Neuron (in vitro differentiated cells): ENCODE measurements around the gene INSYN1.
A peak's percentile ranks its signal among the peaks of the same experiment; 100 is the strongest.

ENCODE experiments used
- H2AFZ ChIP-seq: one replicate; pipeline ENCODE4 v1.6.1; 2013; ENCODE audit warnings: low read depth, mild to moderate bottlenecking, inconsistent platforms, low read length, moderate library complexity
- H3K27me3 ChIP-seq: one replicate; pipeline ENCODE4 v1.6.1; 2013; ENCODE audit warnings: low read length; ENCODE audit not compliant: insufficient read depth
- H3K36me3 ChIP-seq: one replicate; pipeline ENCODE4 v1.6.1; 2013; ENCODE audit warnings: low read length; ENCODE audit not compliant: insufficient read depth
- H3K4me1 ChIP-seq: one replicate; pipeline ENCODE4 v1.6.1; 2013; ENCODE audit warnings: low read length; ENCODE audit not compliant: insufficient read depth
- H3K4me3 ChIP-seq: 2 replicates; pipeline ENCODE4 v1.5.1; 2013; ENCODE audit warnings: mild to moderate bottlenecking, low read length, moderate library complexity
- H3K9me3 ChIP-seq: one replicate; pipeline ENCODE4 v1.6.1; 2013; ENCODE audit warnings: low read length

INSYN1 gene

DNA sequence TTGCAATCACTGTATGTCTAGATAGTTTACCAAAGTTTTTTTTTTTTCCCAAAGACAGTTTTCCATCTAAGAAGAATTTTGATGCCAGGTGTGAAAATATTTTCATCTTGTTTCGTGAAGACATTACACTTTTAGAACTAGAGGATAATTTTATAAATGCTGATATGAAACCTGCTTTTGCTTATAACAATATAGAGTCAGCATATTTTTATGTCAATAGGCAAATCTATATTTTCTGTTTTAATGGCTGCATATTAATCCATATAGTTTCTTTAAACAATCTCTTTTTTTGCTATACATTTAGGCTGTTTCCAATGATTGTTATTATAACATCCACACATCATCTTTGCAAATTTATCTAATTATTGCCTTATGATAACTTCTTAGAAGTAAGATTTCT, 12.6 kb upstream of the INSYN1 start:
- Histone ChIP-seq H3K4me3 (no peak overlapping the region), H2AFZ (no peak overlapping the region), H3K27me3 (peaks cover 12% of the 10 kb centered on the region), H3K9me3 (peaks cover 2% of the 10 kb centered on the region), H3K4me1 (peaks cover 6% of the 10 kb centered on the region), H3K36me3 (no peaks in the 10 kb centered on the region)

GRCh38 chr15:73763931-73764330, 10.8 kb upstream of the INSYN1 start:
- Histone ChIP-seq H3K4me3 (no peak overlapping the region), H3K36me3 (no peaks in the 10 kb centered on the region), H2AFZ (no peak overlapping the region), H3K27me3 (peaks cover 27% of the 10 kb centered on the region), H3K4me1 (peaks cover 6% of the 10 kb centered on the region), H3K9me3 (peaks cover 2% of the 10 kb centered on the region)

- no peaks in the 10 kb centered on the region for H3K9me3 ChIP-seq
Observed at GRCh38 chr15:73760330-73761329, 7.5 kb upstream of the INSYN1 start.

DNA sequence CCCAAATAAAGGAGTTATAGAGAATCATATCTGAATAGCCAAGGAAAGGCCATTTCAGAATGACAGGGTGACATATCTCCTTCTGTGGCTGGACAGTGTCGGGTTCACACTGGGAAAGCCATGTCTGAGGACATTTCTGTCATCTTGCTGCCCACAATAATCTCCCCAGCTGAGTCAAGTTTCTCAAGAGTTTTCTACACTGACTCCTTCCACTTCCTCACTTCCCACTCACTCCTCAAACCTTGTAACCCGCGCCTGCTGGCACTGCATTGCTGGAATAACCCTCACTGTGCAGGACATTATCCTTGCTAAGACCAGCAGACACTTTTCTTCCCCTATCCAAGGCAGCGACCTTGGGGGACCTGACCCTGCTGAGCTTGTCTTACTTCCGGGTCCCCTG, 5.3 kb upstream of the INSYN1 start:
- Histone ChIP-seq H2AFZ (no peak overlapping the region), H3K9me3 (no peaks in the 10 kb centered on the region), H3K36me3 (no peaks in the 10 kb centered on the region), H3K4me1 (peaks cover 3% of the 10 kb centered on the region), H3K27me3 (peaks cover 35% of the 10 kb centered on the region), H3K4me3 (no peak overlapping the region)

More at GRCh38 chr15:73760330-73761329, 7.5 kb upstream of the INSYN1 start:
- H2AFZ ChIP-seq = no peak overlapping the region
- H3K36me3 ChIP-seq = no peaks in the 10 kb centered on the region
- H3K4me3 ChIP-seq = no peak overlapping the region
- H3K27me3 ChIP-seq = peaks cover 27% of the 10 kb centered on the region
- no peaks in the 10 kb centered on the region for H3K4me1 ChIP-seq

- Histone ChIP-seq H3K27me3 (peaks cover 37% of the 10 kb centered on the region), H3K36me3 (no peaks in the 10 kb centered on the region), H3K4me1 (peaks cover 3% of the 10 kb centered on the region), H2AFZ (no peak overlapping the region), H3K9me3 (no peaks in the 10 kb centered on the region), H3K4me3 (no peak overlapping the region)
Observed at GRCh38 chr15:73757571-73757970, 4.4 kb upstream of the INSYN1 start.

GRCh38 chr15:73756947-73757513, 3.9 kb upstream of the INSYN1 start:
- peaks cover 3% of the 10 kb centered on the region for H3K4me1 ChIP-seq
- H3K4me3 ChIP-seq = no peak overlapping the region
- H3K27me3 ChIP-seq = peaks cover 36% of the 10 kb centered on the region
- H2AFZ ChIP-seq = no peak overlapping the region
- H3K36me3 ChIP-seq = no peaks in the 10 kb centered on the region
- H3K9me3 ChIP-seq = no peaks in the 10 kb centered on the region

DNA sequence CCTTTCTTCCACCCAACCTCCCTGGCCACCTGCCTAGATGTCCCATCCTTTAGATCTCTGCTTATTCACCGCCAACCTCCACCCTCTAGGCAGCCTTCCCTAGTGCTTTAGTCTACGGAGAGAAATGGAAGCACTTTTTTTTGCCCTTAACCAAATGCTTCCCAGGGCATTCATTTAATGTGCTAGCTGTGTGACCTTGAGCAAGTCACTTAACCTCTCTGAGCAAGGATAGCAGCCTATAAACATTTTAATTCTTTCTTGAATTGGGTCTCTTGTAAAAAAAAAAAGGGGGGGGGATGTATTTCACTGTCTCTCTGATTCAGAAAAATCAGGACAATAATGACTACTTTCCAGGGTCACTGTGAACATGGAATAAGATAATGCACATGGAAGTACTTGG, 3.2 kb upstream of the INSYN1 start:
- H2AFZ ChIP-seq = no peak overlapping the region
- peaks cover 30% of the 10 kb centered on the region for H3K27me3 ChIP-seq
- no peak overlapping the region for H3K4me3 ChIP-seq
- no peaks in the 10 kb centered on the region for H3K9me3 ChIP-seq
- peaks cover 6% of the 10 kb centered on the region for H3K4me1 ChIP-seq
- no peaks in the 10 kb centered on the region for H3K36me3 ChIP-seq

- H3K9me3 ChIP-seq = no peaks in the 10 kb centered on the region
- H2AFZ ChIP-seq = no peak overlapping the region
- peaks cover 11% of the 10 kb centered on the region for H3K4me1 ChIP-seq
- no peaks in the 10 kb centered on the region for H3K36me3 ChIP-seq
- H3K4me3 ChIP-seq = no peak overlapping the region
- peaks cover 26% of the 10 kb centered on the region for H3K27me3 ChIP-seq
Observed at GRCh38 chr15:73755946-73756345, 2.8 kb upstream of the INSYN1 start.

GRCh38 chr15:73755481-73755880, 2.3 kb upstream of the INSYN1 start:
- no peak overlapping the region for H3K4me3 ChIP-seq
- H3K36me3 ChIP-seq = no peaks in the 10 kb centered on the region
- H3K4me1 ChIP-seq = peaks cover 14% of the 10 kb centered on the region
- no peaks in the 10 kb centered on the region for H3K9me3 ChIP-seq
- H2AFZ ChIP-seq = no peak overlapping the region
- H3K27me3 ChIP-seq = peaks cover 21% of the 10 kb centered on the region

- Histone ChIP-seq H3K27me3 (peaks cover 13% of the 10 kb centered on the region), H2AFZ (no peak overlapping the region), H3K4me1 (peaks cover 14% of the 10 kb centered on the region), H3K4me3 (no peak overlapping the region), H3K36me3 (no peaks in the 10 kb centered on the region), H3K9me3 (no peaks in the 10 kb centered on the region)
Observed at GRCh38 chr15:73754461-73754860, 1.3 kb upstream of the INSYN1 start.

DNA sequence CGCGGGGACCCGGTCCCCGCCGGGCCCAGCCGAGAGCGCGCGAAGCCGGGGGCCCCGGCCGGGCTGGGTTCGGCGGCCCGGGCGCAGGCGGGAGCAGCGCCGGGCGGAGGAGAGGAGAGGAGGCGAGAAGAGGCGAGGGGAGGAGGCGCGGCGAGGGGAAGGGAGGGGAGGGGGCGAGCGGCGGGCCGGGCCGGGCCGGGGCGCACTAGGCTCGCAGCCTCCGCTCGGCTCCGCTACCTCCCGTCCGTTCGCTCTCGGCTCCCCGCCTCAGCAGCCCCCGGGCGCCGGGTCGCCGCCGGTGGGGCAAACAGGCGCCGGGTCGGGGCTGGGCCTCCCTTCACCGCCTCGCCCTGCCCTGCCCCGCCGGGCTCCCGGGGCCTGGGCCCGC, 351 bp downstream of the INSYN1 start:
- no peaks in the 10 kb centered on the region for H3K9me3 ChIP-seq
- H3K4me1 ChIP-seq = peaks cover 27% of the 10 kb centered on the region
- H3K4me3 ChIP-seq = peak overlapping the region; percentile 58
- no peaks in the 10 kb centered on the region for H3K36me3 ChIP-seq
- peaks cover 10% of the 10 kb centered on the region for H3K27me3 ChIP-seq
- H2AFZ ChIP-seq = peak overlapping the region; percentile 87

GRCh38 chr15:73751899-73752805, 999 bp downstream of the INSYN1 start:
- Histone ChIP-seq H3K4me1 (peaks cover 28% of the 10 kb centered on the region), H2AFZ (peak overlapping the region; percentile 87), H3K27me3 (peaks cover 10% of the 10 kb centered on the region), H3K9me3 (no peaks in the 10 kb centered on the region), H3K36me3 (no peaks in the 10 kb centered on the region), H3K4me3 (peak overlapping the region; percentile 58)

DNA sequence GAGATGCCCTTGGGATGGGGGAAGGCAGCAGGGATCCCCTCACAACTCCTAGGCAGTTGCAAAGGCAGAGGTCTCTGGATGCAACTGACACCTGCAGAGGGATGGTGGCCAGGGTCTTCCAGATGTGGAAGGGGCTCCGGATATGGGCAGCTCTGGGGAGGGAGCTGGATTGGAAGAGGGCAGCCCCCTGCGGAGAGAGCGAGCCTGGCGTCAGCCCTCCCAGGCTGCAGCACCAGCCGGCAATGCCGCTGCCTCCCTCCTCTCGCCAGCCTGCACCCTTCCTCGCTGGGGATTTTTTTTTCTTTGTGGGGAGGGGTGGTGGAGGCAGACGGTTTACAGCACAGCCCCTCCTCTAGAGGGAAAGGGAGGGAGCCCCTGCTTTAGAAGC, 1.6 kb downstream of the INSYN1 start:
- Histone ChIP-seq H3K9me3 (no peaks in the 10 kb centered on the region), H2AFZ (no peak overlapping the region), H3K36me3 (no peaks in the 10 kb centered on the region), H3K4me1 (peaks cover 30% of the 10 kb centered on the region), H3K4me3 (peak overlapping the region; percentile 58), H3K27me3 (peaks cover 10% of the 10 kb centered on the region)
